Fibroblast of skin of abdomen (primary cell): ENCODE measurements around the gene TEKT4. TPM values are rescaled to one million over a fixed set of nuclear protein-coding genes. Genes with fewer than 3 reads are reported as not detected.
"Not testable (repeated sequence)": the region's sequence is repeated elsewhere in the genome, so short reads cannot be mapped to it uniquely, and the experiment has no call there.

Source experiments
- DNase-seq: peaks from one replicate; pipeline ENCODE4 v3.0.0-alpha.2; 2013
- polyA plus RNA-seq, 2 experiments: library from polyadenylated mRNA; unstranded; fragments of 120-200 nt; gene quantifications; one replicate each; pipeline ENCODE4 v1.2.1, GENCODE V29; 2013; ENCODE audit not compliant: insufficient read length in 2 of 2

TEKT4 gene, protein sequence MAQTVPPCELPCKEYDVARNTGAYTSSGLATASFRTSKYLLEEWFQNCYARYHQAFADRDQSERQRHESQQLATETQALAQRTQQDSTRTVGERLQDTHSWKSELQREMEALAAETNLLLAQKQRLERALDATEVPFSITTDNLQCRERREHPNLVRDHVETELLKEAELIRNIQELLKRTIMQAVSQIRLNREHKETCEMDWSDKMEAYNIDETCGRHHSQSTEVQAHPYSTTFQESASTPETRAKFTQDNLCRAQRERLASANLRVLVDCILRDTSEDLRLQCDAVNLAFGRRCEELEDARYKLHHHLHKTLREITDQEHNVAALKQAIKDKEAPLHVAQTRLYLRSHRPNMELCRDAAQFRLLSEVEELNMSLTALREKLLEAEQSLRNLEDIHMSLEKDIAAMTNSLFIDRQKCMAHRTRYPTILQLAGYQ
- not detected for polyA plus RNA-seq (2013, experiment 1 of 2; ENCODE audit: insufficient read length)
- not detected for polyA plus RNA-seq (2013, experiment 2 of 2; ENCODE audit: insufficient read length)

DNA sequence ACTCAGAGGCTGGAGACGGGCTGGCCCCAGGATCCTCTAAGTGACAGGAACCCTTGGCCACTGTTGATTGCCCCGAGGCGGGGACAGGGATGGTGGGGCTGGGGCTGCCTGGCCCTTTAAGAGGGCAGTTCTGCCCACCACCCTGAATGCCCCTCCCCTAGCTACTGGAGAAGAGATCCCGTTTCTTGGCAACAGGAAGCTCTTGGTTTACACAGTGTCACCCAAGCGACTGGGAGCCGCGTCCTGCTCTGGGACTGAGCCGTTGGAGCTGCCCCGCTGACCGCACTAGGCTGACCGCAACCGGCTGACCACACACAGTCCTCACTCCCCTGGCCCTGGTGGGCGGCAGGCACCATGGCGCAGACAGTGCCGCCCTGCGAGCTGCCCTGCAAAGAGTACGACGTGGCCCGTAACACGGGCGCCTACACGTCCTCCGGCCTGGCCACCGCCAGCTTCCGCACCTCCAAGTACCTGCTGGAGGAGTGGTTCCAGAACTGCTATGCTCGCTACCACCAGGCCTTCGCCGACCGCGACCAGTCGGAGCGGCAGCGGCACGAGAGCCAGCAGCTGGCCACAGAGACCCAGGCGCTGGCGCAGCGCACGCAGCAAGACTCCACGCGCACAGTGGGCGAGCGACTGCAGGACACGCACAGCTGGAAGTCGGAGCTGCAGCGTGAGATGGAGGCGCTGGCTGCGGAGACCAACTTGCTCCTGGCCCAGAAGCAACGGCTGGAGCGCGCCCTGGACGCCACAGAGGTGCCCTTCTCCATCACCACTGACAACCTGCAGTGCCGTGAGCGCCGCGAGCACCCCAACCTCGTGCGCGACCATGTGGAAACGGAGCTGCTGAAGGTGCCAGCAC, at the start of gene TEKT4:
Gene TEKT4, plus strand, starts transcription at position 205 of the 862 bp plus-strand sequence. Its CDS starts 150 bp downstream, at position 355.
- no peak for DNase-seq

DNA sequence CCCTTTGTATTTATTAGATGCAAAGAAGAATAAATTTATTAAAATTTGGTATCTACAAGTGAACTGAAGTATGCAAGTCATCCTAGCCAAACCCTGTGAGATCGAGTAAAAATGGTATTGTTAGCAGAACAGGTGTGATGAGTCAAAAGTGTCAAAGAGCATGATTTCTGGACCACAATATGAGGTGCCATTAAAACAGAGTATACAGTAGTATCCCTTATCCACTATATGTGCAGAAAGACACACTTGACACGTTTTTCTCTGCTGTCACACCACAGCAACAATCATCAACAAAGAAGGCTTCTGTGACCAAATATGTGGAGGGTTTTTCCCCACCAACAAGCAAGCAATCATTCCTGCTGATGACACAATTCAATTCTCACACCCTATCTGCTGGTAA, 32.0 kb upstream of the TEKT4 start:
- DNase-seq = not testable (repeated sequence)

DNA sequence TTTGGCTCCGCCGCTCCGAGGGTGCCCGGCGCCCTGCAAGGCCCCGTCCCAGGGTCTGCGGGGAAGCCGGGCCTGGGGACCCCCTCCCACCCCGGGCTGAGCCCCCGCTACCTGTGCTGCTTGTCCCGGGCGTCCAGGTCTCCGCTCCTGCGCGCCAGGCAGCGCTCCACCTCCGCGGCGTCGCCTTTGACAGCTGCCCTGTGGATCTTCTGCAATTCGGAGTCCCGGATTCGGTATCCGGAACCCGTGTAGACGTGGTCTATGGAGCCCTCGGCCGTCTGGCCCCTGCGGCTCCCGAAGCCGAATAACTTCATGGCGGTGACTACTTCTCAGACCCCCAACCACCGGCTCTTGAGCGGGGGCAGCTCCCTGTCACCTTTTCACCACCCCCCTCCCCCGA, 14.4 kb upstream of the TEKT4 start:
- not testable (repeated sequence) for DNase-seq

DNA sequence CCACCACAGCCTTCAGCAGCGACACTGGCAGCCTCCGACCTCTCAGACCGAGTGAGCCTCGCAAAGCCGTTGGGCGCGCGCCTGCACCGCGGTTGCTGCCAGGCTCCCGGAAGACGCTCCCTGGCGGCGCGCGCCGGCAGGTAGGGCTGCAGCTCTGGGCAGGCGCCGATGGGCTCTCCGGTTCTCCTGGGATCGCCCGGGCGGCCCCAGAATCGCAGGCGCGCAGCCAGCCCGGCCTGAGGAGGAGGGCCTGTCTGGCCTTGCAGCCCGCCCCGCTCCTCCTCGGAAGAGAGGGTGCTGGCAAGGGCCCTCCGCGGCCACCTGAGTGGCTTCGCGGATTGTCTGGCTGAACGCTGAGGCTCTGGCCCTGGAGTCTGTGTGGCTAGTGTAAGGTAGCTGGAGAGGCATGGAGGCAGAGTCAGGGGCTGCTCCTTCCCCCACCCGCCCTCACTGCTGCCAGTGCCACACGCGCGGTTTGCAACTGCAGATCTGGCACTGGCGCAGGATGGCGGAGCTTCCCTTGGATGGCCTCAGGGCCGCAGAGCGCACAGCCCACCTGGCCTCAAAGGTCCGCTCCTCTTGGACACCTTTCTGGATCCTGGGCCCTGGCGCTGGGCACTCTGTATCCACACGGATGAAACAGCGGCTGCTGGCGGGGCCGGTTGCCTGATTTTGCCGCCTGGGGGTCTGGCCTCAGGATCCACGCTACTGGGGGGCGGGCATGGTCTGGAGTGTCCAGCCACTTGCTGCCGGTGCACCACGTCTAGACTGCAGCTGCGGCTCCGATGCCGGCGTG, 13.7 kb upstream of the TEKT4 start:
- not testable (repeated sequence) for DNase-seq

DNA sequence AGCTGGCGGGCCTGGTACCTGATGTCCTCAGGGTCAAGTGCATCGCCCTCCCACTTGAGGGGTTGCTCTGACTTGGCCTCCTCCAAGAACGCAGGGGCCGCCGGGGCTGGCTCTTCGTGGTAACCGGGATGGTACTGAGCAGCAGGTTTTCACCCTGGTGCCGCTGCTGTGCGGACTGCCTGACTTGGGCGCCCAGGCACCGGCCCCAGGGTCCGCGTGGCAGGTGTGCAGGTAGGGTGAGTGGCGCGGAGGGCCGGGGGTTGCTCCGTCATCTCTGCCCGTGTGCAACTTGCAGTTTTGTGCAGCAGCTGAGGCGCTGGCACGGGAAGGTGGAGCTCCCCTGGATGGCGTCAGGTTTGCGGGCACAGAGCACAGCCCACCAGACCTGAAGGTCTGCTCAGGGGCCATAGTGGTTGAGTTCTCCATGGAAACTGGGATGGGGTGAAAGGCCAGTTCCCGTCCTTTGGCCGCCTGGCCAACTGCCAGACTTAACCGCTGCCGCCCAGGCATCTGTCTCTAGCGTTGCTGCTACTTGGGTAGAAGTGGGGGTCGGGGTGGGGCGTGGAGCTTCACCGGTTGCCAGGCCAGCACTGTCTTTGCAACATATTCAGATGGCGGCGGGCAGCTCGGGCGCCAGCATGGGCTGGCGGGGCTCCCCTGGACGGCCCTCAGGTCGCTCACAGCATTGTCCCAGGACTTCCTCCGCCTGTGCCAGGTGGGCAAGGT, 12.9 kb upstream of the TEKT4 start:
- not testable (repeated sequence) for DNase-seq

DNA sequence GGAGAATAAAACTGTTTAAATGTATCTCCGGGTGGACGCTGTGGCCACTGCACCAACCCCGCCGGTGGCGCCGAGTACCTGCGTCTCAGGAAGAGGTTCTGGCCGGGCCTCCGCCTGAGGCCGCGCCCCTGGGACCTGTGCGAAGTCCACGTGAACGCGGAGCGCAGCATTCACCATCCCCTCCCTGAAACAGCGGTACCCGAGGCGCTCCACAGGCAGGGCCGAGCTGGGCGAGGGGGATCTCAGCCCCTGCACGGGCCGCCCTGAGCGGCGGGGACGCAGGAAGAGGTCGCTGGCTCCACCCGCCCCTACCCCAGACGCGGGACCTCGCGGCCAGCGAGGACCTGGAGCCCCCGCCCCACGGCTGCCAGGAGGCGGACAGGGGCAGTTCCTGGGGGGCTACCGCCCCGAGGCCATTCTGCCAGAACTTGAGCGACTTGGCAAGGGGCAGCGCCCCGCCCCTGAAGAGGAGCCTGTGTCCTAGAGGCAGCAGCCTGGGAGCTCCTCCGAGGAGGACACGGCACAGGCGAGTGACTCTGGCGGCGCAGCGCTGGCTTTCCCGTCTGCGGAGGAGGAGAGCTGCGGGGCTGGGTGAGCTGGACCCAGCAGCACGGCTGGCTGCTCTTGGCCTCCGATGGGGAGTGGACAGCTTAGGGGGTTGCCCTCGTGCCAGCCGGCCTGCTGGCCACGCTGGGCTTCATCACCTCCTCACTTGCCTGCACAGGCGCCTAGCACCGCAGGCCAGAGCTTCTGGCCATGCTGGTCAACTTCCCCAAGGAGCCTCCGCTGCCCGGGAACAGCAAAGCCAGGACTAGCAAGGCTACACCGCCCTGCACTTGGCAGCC, 9.7 kb upstream of the TEKT4 start:
- DNase-seq = no peak

DNA sequence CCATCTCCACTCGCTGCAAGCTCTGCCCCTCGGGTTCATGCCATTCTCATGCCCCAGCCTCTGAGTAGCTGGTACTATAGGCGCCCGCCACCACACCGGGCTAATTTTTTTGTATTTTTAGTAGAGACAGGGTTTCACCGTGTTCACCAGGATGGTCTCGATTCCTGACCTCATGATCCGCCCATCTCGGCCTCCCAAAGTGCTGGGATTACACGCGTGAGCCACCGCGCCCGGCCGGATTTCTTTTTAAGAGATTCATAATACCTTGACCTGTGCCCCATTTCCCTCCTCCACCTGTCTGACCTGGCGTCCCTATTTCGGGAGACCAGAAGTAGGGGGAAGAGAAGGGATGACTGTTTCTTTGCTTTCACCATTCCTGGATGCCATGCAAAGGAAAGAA, 8.3 kb upstream of the TEKT4 start:
- DNase-seq = not testable (repeated sequence)

DNA sequence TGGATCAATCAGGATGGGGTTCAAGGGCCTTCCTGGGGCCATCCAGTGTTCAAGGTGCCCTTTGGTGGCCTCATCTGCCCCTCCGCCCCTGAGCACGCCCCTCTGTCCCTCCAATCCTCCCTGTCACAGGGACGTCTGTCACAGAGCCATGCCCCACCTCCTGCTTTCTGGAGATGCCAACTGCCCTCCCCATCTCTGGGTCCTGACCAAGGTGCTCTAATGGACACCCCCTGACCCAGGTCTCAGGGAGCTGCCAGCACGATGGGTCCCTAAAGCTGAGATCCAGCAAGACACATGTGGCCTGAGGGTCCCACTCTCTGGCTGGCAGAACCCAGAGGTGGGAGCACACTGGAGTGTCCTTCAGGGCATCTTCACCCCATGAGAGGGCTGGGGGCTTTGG, 2.1 kb upstream of the TEKT4 start:
- DNase-seq = no peak

DNA sequence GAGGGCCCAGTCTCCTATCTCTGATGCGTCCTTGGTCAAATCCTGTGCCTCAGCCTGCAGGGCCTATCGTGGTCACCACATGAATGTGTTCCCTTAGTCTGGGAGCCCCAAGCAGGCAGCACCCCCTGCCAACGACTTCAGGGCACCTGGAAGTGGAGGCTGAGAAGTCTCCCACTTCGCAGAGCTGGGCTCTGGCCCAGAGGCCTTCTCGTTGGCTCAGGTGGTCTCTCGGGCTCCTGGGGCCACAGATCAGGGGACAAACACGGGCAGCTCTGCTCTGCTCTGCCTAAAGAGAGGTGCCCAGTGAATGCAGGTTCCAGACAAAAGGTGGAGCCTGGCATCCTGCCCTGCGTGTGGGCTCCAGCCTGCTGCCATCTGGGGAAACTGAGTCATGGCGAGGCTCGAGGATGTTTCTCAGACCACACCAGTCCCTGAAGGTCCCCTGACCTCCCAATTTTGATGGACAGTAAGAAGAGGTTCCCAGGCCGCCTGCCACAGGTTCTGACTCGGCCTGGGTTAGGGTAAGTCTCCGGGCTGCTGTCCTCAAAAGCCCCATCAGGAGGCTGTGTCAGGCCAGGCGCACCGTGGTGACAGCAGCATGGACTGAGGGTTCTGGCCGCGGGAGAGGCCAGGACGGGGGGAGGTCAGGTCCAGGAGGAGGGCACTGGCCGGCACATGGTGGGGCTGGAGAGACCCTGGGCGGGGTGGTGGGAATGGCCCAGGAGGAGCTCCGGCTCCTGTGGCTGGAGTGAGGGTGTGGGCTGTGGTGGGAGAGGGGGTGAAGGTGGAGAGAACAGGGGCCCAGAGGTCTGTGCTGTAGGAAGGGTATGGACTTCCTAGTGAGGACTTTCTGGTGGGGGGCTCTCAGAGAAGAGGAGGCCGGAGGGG, 1.4 kb upstream of the TEKT4 start:
- DNase-seq = no peak

DNA sequence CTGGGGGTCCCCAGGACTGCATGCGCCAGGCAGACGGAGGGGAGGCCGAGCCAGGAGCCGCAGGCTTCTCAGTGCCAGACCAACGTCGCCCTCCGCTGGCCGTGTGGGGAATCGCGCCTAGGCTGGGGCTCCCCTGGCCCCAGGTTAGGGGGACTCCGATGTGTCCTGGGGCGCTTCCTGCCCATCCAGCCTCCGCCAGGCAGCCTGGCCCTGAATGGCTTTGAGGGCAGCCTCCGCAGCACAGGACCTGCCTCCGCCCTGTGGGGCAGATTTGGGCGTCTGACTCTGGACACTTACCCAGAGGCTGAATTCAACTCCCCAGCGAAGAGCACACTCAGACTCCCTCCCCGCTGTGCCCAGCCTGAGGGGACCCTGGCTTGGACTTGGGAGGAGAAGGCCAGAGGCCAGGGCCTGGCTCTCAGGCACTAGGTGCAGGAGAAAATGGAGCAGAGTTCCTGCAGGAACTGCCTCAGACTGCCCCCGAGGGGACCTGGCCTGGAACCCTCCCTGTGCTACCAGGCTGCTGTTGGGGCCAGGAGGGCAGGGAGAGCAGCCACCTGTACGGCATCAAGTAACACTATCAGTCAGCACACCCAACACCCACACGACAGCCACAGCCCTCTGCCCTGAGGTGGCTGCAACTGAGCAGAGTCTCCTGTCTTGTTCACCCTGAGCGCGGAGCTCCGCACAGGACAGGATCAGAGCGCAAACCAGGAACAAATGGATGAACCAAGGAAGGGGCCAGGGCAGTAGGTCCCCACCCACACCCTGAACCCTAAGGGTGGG, 597 bp upstream of the TEKT4 start:
- no peak for DNase-seq

DNA sequence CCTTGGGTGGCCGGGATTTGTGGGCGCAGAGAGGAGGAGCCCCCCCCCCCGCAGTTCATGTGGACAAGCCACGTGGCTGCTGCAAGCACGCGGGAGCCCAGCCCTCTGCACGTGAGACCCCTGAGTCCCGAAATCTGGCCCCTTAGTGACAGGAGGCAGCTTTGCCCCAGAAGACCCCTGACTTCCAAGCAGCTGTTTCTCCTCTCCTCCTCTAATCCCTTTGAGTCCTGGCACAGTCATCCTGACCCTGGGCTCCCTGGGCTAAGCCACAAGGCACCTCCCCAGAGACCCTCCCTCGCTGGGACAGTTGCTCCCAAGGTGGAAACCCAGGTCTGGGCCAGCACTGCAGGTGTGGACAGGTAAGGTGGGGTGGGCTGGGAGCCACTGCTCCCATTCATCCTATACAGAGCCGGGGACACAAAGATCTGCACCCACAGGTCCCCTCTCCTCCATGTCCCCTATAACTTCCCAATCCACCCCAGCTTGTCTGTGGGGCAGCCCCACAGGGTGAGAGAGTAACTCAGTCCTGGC, 923 bp downstream of the TEKT4 start:
- DNase-seq = no peak

DNA sequence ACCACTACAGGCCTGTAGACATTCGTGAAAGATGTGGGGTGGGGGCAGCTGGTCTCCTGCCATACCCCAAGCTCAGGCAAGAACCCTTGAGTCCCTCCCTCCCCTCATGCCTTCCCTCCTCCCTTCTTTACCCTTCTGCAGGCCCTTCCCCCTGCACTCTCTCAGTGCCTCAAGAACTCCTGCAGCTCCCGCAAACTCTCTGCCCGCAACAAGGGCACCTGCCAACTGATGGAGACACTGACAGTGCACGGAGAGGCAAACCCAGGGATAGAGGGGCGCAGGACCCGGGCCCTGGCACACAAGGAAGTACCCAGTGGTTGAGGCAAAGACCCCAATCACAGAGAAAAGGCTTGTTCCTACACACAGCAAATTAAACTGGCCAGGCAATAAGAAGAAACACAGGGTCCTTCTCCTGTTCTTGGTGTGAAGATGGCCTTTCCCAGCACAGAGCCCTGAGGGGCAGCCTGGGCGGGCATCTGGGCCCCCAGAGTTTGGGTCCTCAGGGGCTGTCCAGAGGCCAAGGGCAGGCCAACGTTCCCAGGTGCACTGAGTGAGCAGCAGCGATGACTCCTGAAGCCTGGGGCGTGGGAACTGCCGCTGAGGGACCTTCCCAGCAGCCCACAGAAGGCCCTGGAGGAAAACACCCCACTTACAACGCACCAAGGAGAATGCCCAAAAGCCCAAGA, 1.6 kb downstream of the TEKT4 start:
- no peak for DNase-seq

DNA sequence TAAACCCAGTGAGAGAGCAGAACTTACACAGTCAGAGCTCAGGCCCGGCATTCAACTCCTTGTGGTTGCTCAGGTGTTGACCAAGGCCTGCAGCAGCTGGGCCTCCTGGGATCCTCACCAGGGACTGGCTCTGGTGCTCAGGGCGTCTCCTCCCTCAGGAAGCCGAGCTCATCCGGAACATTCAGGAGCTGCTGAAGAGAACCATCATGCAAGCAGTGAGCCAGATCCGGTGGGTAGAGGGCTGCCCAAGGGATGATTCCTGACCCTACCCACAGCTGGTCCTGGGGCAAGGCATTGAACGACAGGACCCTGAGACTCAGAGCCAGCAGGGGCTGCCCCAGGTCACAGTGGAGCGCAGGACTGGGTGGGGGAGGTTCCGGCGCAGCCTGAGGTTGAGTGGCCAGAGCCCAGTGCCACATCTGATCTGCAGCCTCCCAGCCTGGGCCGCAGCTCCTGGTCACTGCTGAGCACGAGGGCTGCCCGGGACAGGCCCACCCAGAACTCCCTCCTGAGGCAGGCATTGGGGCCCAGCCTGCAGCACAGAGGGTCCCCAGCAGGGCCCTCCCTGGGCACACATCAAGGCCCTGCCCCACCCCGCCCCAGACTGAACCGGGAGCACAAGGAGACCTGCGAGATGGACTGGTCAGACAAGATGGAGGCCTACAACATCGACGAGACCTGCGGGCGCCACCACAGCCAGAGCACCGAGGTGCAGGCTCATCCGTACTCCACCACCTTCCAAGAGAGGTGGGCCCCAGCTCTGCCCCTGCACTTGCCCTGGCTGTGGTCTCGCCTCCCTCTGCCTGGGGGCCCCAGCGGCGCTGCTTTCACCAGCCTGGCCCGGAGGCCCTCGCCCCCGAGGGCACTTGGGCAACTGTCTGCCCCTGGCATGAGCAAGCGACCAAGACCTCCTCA, 2.4 kb downstream of the TEKT4 start:
- DNase-seq = no peak

DNA sequence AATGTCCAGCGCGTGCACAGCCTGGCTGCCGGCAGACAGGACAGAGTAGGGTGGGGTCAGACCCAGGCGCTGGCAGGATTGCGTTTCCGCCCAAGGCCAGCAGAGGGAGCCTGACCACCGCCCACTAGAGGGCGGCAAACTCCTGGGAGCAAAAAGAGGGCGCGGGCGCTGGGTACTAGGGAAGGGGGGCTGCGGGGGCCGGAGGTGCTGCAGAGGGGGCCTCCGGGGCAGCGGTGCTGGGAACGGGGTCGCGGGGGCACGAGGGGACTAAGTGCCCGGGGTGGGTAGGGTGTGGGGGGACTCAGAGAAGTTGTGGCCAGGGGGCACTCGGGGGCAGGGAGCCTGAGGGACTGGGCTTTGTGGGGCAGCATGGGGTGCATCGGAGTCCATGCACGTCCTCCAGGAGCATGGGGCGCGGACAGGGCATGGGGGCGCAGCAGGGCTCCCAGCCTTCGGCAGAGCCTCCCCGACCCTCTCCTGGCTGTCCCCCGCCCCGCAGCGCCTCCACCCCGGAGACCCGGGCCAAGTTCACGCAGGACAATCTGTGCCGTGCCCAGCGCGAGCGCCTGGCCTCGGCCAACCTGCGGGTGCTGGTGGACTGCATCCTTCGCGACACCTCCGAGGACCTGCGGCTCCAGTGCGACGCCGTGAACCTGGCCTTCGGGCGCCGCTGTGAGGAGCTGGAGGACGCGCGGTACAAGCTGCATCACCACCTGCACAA, 3.2 kb downstream of the TEKT4 start:
- DNase-seq = peak; percentile 4

DNA sequence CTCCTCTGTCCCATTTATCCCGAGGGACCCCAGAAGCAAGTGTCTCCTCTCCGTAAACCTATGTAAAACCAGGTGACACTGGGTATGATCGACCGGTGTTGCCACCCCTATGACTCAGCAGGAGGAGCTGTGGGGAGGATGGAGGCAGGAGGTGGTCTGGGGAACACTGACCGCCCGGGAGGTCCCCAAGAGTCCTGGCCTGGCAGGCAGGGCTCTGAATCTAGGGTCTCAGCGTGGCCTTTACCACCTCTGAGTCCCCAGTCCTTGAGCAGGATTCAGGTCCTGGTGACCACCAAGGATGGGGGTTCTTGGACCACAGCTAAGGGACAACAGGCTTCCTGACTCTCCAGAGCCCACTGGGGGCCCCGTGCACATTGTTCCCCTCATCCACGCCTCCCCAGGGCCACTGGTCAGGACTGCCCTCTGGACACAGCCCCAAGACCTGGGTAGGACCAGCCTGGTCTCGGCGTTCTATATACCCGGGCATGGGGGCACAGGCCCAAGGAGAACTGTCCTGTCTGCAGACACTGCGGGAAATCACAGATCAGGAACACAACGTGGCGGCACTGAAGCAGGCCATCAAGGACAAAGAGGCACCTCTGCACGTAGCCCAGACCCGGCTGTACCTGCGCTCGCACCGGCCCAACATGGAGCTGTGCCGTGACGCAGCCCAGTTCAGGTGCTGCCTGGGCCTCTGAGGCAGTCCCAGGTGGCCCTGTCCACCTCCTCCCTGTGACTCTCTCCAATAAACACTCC, 4.0 kb downstream of the TEKT4 start:
- DNase-seq = no peak
